ENCODE data around the gene SLC39A2. TPM values are rescaled to one million over a fixed set of nuclear protein-coding genes. Genes with fewer than 3 reads are reported as not detected.

The SLC39A2 gene
- total and polyA plus RNA-seq, 2 donors (not counting 3 experiments of a cell fraction or from before 2014, with no cell fraction given): 0.06 TPM; not detected in 1

DNA sequence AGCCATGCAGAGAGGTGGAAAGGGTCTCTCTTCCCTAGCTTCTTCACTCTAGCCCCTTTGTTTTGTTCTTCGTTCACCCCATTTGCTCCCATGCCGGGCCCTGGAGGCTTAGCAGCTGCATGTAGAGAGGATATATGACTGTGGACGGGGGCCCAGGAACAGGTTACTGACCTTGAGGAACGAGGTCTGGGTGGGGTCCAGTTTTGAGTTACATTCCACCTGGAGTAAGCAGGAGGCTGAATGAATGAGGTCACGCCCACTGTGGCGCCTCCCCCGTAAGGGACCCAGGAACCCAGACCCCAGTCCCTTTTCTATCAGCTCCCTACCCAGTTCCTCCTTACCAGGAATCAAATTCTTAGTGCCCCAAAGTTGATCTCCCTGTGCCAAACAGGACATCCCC lies 19.2 kb downstream of the SLC39A2 start:
- no peaks in the 10 kb centered on the region for H3K9me3 ChIP-seq (replicated peaks; ENCODE audit: control insufficient read depth, insufficient read depth, low read length)
- DNase-seq (ENCODE audit: low read depth, low spot score) (no peak), FAIRE-seq (no peak)
- H3K36me3 ChIP-seq (ENCODE audit: control insufficient read depth in 2 of 2, extremely low read depth in 1 of 2, insufficient read depth in 2 of 2, low read length in 2 of 2): no peaks in the 10 kb centered on the region
- ChIA-PET POLR2A (no interaction called here), CTCF (interaction anchor here (1.4 to 7.4 kb wide), 3 partner anchors 13 to 86 kb away, joined by 6 to 214 read pairs (median 9); partner anchors contain the start of gene RNASE7)
- H4K20me1 ChIP-seq (replicated peaks; ENCODE audit: control insufficient read depth, extremely low read depth, insufficient read depth, low read length): no peaks in the 10 kb centered on the region
- TF ChIP-seq POLR2AphosphoS5 (IDR thresholded peaks at IDR 0.05; ENCODE audit: insufficient read depth, low read depth, low read length) (no peak), FOS (IDR thresholded peaks at IDR 0.05; ENCODE audit: borderline replicate concordance, insufficient read depth, low read length) (no peak), MYC (IDR thresholded peaks at IDR 0.05; ENCODE audit: low read depth, low read length) (no peak), EZH2 (IDR thresholded peaks at IDR 0.05; ENCODE audit: borderline replicate concordance, low read depth, low read length, severe bottlenecking) (no peak)
- TF ChIP-seq, protein P1, sequence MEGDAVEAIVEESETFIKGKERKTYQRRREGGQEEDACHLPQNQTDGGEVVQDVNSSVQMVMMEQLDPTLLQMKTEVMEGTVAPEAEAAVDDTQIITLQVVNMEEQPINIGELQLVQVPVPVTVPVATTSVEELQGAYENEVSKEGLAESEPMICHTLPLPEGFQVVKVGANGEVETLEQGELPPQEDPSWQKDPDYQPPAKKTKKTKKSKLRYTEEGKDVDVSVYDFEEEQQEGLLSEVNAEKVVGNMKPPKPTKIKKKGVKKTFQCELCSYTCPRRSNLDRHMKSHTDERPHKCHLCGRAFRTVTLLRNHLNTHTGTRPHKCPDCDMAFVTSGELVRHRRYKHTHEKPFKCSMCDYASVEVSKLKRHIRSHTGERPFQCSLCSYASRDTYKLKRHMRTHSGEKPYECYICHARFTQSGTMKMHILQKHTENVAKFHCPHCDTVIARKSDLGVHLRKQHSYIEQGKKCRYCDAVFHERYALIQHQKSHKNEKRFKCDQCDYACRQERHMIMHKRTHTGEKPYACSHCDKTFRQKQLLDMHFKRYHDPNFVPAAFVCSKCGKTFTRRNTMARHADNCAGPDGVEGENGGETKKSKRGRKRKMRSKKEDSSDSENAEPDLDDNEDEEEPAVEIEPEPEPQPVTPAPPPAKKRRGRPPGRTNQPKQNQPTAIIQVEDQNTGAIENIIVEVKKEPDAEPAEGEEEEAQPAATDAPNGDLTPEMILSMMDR (IDR thresholded peaks at IDR 0.05; ENCODE audit: extremely low read depth in 1 of 2, insufficient read depth in 1 of 2, low read depth in 1 of 2, low read length in 2 of 2): no peak
- intact Hi-C loops (cut with micrococcal nuclease) (no loop called here), dilution Hi-C loops (cut with MboI; ENCODE audit: extremely low pct_ligation_motif_present, low sequenced_read_pairs) (no loop called here)
- H3K79me2 ChIP-seq (ENCODE audit: control insufficient read depth, insufficient read depth, low read length): no peaks in the 10 kb centered on the region
- no peak overlapping the region for H3K4me3 ChIP-seq (replicated peaks in 1 of 3; ENCODE audit: insufficient read depth in 1 of 3, low read depth in 1 of 3, low read length in 3 of 3)
- H3K4me2 ChIP-seq (ENCODE audit: insufficient read depth, low read length): no peak overlapping the region
- H3K4me1 ChIP-seq (ENCODE audit: control insufficient read depth, extremely low read depth, insufficient read depth, low read length): no peaks in the 10 kb centered on the region
- H2AFZ ChIP-seq (ENCODE audit: low read depth, low read length): no peak overlapping the region
- no TSS peak for BruUV-seq (replicated peaks)
- no peaks in the 10 kb centered on the region for H3K9me1 ChIP-seq (replicated peaks; ENCODE audit: control insufficient read depth, extremely low read depth, insufficient read depth, low read length)
- H3K27ac ChIP-seq (ENCODE audit: insufficient read depth, low read depth, low read length): no peak overlapping the region
- no peak overlapping the region for H3K9ac ChIP-seq (replicated peaks; ENCODE audit: extremely low read depth, insufficient read depth, low read length)
- peaks cover 24 to 27% of the 10 kb centered on the region in 2 experiments for H3K27me3 ChIP-seq (ENCODE audit: control insufficient read depth in 2 of 2, insufficient read depth in 2 of 2, low read length in 2 of 2)

DNA sequence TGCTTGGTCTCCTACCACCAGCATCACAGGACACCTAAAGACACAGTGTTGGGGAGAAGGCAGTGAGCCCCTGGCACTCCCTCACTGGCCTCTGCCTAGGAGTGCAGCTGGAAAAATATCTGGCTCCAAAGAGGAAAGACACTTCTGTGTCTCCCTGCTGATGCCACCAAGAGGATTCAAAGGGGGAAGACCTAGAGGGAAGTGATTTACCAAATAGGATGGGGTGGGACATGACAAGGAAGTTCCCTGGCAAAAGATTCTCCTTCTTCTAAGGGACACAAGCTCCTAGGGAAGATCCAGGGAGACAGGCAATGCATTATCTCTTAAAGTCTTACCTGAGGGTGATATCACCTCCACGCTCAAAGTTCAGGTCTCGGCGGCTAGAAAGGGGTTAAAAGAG lies 19.7 kb downstream of the SLC39A2 start:
- no TSS peak for BruUV-seq (replicated peaks)
- Histone ChIP-seq H3K9ac (replicated peaks; ENCODE audit: extremely low read depth, insufficient read depth, low read length) (no peak overlapping the region), H3K4me2 (ENCODE audit: insufficient read depth, low read length) (no peak overlapping the region), H3K79me2 (ENCODE audit: control insufficient read depth, insufficient read depth, low read length) (no peaks in the 10 kb centered on the region), H4K20me1 (replicated peaks; ENCODE audit: control insufficient read depth, extremely low read depth, insufficient read depth, low read length) (no peaks in the 10 kb centered on the region), H3K4me3 (replicated peaks in 1 of 3; ENCODE audit: insufficient read depth in 1 of 3, low read depth in 1 of 3, low read length in 3 of 3) (no peak overlapping the region), H3K36me3 (ENCODE audit: control insufficient read depth in 2 of 2, extremely low read depth in 1 of 2, insufficient read depth in 2 of 2, low read length in 2 of 2) (no peaks in the 10 kb centered on the region), H3K27ac (ENCODE audit: insufficient read depth, low read depth, low read length) (no peak overlapping the region), H2AFZ (ENCODE audit: low read depth, low read length) (no peak overlapping the region), H3K9me3 (replicated peaks; ENCODE audit: control insufficient read depth, insufficient read depth, low read length) (no peaks in the 10 kb centered on the region), H3K9me1 (replicated peaks; ENCODE audit: control insufficient read depth, extremely low read depth, insufficient read depth, low read length) (no peaks in the 10 kb centered on the region), H3K4me1 (ENCODE audit: control insufficient read depth, extremely low read depth, insufficient read depth, low read length) (no peaks in the 10 kb centered on the region), H3K27me3 (ENCODE audit: control insufficient read depth in 2 of 2, insufficient read depth in 2 of 2, low read length in 2 of 2) (peaks cover 27 to 30% of the 10 kb centered on the region in 2 experiments)
- dilution Hi-C loops (cut with MboI; ENCODE audit: extremely low pct_ligation_motif_present, low sequenced_read_pairs): no loop called here
- intact Hi-C loops (cut with micrococcal nuclease): no loop called here
- POLR2A ChIA-PET: no interaction called here
- no peak for DNase-seq (ENCODE audit: low read depth, low spot score)
- TF ChIP-seq POLR2A (IDR thresholded peaks at IDR 0.05; ENCODE audit: low read depth, low read length) (no peak), GATA2 (IDR thresholded peaks at IDR 0.05; ENCODE audit: insufficient read depth, insufficient read length, low read depth, low read length) (no peak)
- CTCF ChIA-PET: interaction anchor here (1.7 to 7.4 kb wide), 2 partner anchors 23 to 74 kb away, joined by 4 to 214 read pairs; partner anchors contain the start of gene RNASE7
- FAIRE-seq: no peak
